PC-3 (cell line): ENCODE data around the gene ASB13. TPM values are rescaled to one million over a fixed set of nuclear protein-coding genes. Genes with fewer than 3 reads are reported as not detected.

ENCODE experiments used
- ATAC-seq: fragments of 200-7000 bp; cut with Tn5 transposase; 2 replicates; pipeline ENCODE4 v1.9.1; 2020; ENCODE audit warnings: mild to moderate bottlenecking, moderate library complexity
- BruUV-seq: library from RNA; stranded (reverse); fragments of 400-500 nt; replicated peaks from 2 replicates; lab custom pipeline; 2021; lab: Mats Ljungman, UMichigan
- CTCF ChIA-PET: fragments of 300-600 bp; sonication (Branson Sonifier 250); formaldehyde crosslinking; loops from one replicate; lab custom pipeline; 2022; ENCODE audit warnings: antibody characterized with exemption; lab: Charles Lee
- POLR2A ChIA-PET: fragments of 300-600 bp; sonication (Branson Sonifier 250); formaldehyde crosslinking; loops from one replicate; lab custom pipeline; 2022; ENCODE audit warnings: antibody characterized with exemption; ENCODE audit not compliant: unreplicated experiment; lab: Charles Lee
- DNase-seq: peaks from one replicate; pipeline ENCODE4 v3.0.0-alpha.2; 2015
- H2AFZ ChIP-seq: fragments of 300-600 bp; sonication (generic); 2 replicates; pipeline ENCODE4 v1.6.0; 2016; ENCODE audit warnings: antibody characterized with exemption, low read length
- H3F3A ChIP-seq: fragments of 300-600 bp; sonication (generic); one replicate; pipeline ENCODE4 v1.6.0; 2017; ENCODE audit warnings: antibody characterized with exemption, low read length, control low read depth, mild to moderate bottlenecking; ENCODE audit not compliant: unreplicated experiment
- H3K27ac ChIP-seq: fragments of 300-600 bp; sonication (generic); 2 replicates; pipeline ENCODE4 v1.5.1; 2016; ENCODE audit warnings: mild to moderate bottlenecking, low read length
- H3K27me3 ChIP-seq: fragments of 300-600 bp; sonication (generic); 2 replicates; pipeline ENCODE4 v1.6.1; 2016; ENCODE audit warnings: low read length, mixed read lengths
- H3K36me3 ChIP-seq: fragments of 300-600 bp; sonication (generic); 2 replicates; pipeline ENCODE4 v1.6.1; 2016; ENCODE audit warnings: low read depth, mixed run types, low read length, mixed read lengths
- H3K4me1 ChIP-seq: fragments of 300-600 bp; sonication (generic); 2 replicates; pipeline ENCODE4 v1.5.1; 2016; ENCODE audit warnings: low read length; ENCODE audit not compliant: insufficient read depth
- H3K4me2 ChIP-seq: fragments of 300-600 bp; sonication (generic); 2 replicates; pipeline ENCODE4 v1.6.0; 2016; ENCODE audit warnings: low read length
- H3K4me3 ChIP-seq: fragments of 300-600 bp; sonication (generic); 2 replicates; pipeline ENCODE4 v1.5.1; 2016; ENCODE audit warnings: mild to moderate bottlenecking, low read length, mixed read lengths
- H3K79me2 ChIP-seq: fragments of 300-600 bp; sonication (generic); 2 replicates; pipeline ENCODE4 v1.6.1; 2017; ENCODE audit warnings: low read length, mixed read lengths
- H3K9ac ChIP-seq: fragments of 300-600 bp; sonication (generic); 2 replicates; pipeline ENCODE4 v1.6.0; 2016; ENCODE audit warnings: mild to moderate bottlenecking, low read length
- H3K9me2 ChIP-seq: fragments of 300-600 bp; sonication (generic); replicated peaks from 2 replicates; pipeline ENCODE4 v1.6.1; 2016; ENCODE audit warnings: mixed run types, low read length, mixed read lengths
- H3K9me3 ChIP-seq: fragments of 300-600 bp; sonication (generic); 2 replicates; pipeline ENCODE4 v1.6.1; 2016; ENCODE audit warnings: low read length, mixed read lengths
- H4K20me1 ChIP-seq: fragments of 300-600 bp; sonication (generic); 2 replicates; pipeline ENCODE4 v1.6.1; 2016; ENCODE audit warnings: low read length, mixed read lengths
- EZH2 ChIP-seq: fragments of 300-600 bp; sonication (generic); IDR thresholded peaks from one replicate; pipeline ENCODE4 v1.6.1; 2017; ENCODE audit warnings: antibody characterized with exemption, mild to moderate bottlenecking, low read length; ENCODE audit not compliant: unreplicated experiment
- EZH2phosphoT487 ChIP-seq: fragments of 300-600 bp; sonication (generic); IDR thresholded peaks from 2 replicates; pipeline ENCODE4 v1.6.1; 2018; ENCODE audit warnings: mild to moderate bottlenecking, antibody characterized with exemption, low read length, borderline replicate concordance
- intact Hi-C: fragments of 100-400 bp; cut with micrococcal nuclease; formaldehyde crosslinking; loops from 2 replicates; pipeline ENCODE4 v1.9.0; 2023
- total RNA-seq: library from RNA; depleted of rRNA; stranded (reverse); fragments of >200 nt; gene quantifications from 2 replicates; pipeline ENCODE4 v1.2.3, GENCODE V29; 2014
- TF ChIP-seq, protein P1 (sequence below): fragments of 300-600 bp; sonication (generic); conservative IDR thresholded peaks from 2 replicates; pipeline ENCODE4 v1.5.1; 2017; ENCODE audit warnings: antibody characterized with exemption, low read depth, mild to moderate bottlenecking, low read length

The ASB13 gene
- total RNA-seq, 1 experiment from 2014 or later = 6.6 TPM

DNA sequence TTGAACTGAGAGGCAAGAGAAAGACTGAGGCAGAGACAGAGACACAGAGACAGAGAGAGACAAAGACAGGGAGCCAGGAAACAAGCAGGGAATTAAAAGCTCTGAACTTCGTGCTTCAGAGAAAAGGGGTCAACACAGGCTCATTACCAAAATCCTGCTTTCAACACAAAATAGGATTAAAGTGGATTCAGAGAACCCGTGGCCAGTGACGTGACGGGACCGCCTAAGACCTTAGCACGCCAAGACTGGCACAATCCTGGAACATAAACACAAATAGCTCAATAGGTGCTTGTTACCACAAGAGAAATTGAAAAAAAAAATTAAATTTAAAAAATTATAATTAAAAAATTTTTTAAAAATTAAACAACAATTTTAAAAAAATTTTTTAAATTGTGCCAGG lies 21.5 kb downstream of the ASB13 start:
- POLR2A ChIA-PET = no interaction called here
- no TSS peak for BruUV-seq

DNA sequence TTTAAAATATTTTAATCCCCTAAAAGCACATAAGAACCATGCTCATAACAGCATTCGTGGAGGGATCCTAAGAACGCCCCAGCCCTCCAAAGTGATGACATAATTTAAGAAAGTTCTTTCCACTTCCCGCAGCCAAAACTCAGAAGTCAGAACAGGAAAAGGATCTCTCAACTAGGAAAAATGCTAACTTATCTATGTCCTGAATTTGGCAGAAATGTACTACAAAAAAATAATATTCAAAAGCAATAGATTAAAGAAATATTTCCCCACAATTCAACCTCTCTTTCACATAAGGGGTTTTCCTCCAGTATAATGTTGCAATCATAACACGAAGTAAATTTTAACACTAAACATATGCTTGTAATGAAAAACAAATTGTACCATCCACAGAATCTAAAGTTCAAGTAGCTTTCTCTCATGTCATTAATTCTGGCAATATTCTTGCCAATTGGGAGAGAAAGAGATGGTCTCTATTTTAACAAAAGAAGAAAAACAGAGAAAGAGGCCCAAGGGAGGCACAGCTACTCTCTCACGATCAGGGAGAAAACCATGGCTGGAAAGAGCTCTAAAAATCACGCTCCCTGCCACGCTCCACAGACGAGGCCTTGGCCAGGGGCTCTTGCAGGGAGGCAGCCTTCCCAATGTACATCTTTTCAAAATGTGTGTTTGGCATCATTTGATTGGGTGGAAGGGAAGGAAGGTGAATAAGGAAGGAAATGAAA lies 22.9 kb downstream of the ASB13 start:
- CTCF ChIA-PET = no interaction called here
- H3K4me1 ChIP-seq = no peaks in the 10 kb centered on the region
- DNase-seq (no peak), ATAC-seq (no peak)
- no peak for TF ChIP-seq EZH2
- TF ChIP-seq EZH2phosphoT487 = no peak
- TF ChIP-seq, protein P1, sequence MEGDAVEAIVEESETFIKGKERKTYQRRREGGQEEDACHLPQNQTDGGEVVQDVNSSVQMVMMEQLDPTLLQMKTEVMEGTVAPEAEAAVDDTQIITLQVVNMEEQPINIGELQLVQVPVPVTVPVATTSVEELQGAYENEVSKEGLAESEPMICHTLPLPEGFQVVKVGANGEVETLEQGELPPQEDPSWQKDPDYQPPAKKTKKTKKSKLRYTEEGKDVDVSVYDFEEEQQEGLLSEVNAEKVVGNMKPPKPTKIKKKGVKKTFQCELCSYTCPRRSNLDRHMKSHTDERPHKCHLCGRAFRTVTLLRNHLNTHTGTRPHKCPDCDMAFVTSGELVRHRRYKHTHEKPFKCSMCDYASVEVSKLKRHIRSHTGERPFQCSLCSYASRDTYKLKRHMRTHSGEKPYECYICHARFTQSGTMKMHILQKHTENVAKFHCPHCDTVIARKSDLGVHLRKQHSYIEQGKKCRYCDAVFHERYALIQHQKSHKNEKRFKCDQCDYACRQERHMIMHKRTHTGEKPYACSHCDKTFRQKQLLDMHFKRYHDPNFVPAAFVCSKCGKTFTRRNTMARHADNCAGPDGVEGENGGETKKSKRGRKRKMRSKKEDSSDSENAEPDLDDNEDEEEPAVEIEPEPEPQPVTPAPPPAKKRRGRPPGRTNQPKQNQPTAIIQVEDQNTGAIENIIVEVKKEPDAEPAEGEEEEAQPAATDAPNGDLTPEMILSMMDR = no peak
- H3K9ac ChIP-seq = no peak overlapping the region
- no peaks in the 10 kb centered on the region for H3F3A ChIP-seq
- H3K9me2 ChIP-seq = no peaks in the 10 kb centered on the region
- H3K36me3 ChIP-seq = no peaks in the 10 kb centered on the region
- no TSS peak for BruUV-seq
- H2AFZ ChIP-seq = no peak overlapping the region
- H3K4me2 ChIP-seq = no peak overlapping the region
- H3K27ac ChIP-seq = no peak overlapping the region
- no peaks in the 10 kb centered on the region for H3K27me3 ChIP-seq
- no peaks in the 10 kb centered on the region for H4K20me1 ChIP-seq
- H3K79me2 ChIP-seq = no peaks in the 10 kb centered on the region
- H3K4me3 ChIP-seq = no peak overlapping the region
- H3K9me3 ChIP-seq = no peaks in the 10 kb centered on the region
- POLR2A ChIA-PET = no interaction called here
- intact Hi-C loops = no loop called here

More for the DNA sequence above, 21.5 kb downstream of the ASB13 start:
- H3K4me3 ChIP-seq = no peak overlapping the region
- H3F3A ChIP-seq = no peaks in the 10 kb centered on the region
- CTCF ChIA-PET = no interaction called here
- ATAC-seq = no peak
- H3K4me2 ChIP-seq = no peak overlapping the region
- no peaks in the 10 kb centered on the region for H3K9me3 ChIP-seq
- H4K20me1 ChIP-seq = no peaks in the 10 kb centered on the region
- H3K9me2 ChIP-seq = no peaks in the 10 kb centered on the region
- H3K4me1 ChIP-seq = no peaks in the 10 kb centered on the region
- H3K79me2 ChIP-seq = no peaks in the 10 kb centered on the region
- intact Hi-C loops = no loop called here
- H3K27ac ChIP-seq = no peak overlapping the region
- no peaks in the 10 kb centered on the region for H3K27me3 ChIP-seq
- no peak for DNase-seq
- H2AFZ ChIP-seq = no peak overlapping the region
- TF ChIP-seq EZH2phosphoT487 (no peak), EZH2 (no peak)
- no peak overlapping the region for H3K9ac ChIP-seq
- no peaks in the 10 kb centered on the region for H3K36me3 ChIP-seq

GRCh38 chr10:5641501-5641900 lies 24.9 kb downstream of the ASB13 start:
- ChIA-PET CTCF (no interaction called here), POLR2A (no interaction called here)
- TF ChIP-seq EZH2phosphoT487 (no peak), EZH2 (no peak)
- TF ChIP-seq, protein P1 = no peak
- ATAC-seq = no peak
- no peaks in the 10 kb centered on the region for H3K9me3 ChIP-seq
- H3K36me3 ChIP-seq = no peaks in the 10 kb centered on the region
- no peak for DNase-seq
- BruUV-seq = no TSS peak
- no peaks in the 10 kb centered on the region for H3K4me1 ChIP-seq
- no peaks in the 10 kb centered on the region for H4K20me1 ChIP-seq
- H3K4me3 ChIP-seq = no peak overlapping the region
- H3K27ac ChIP-seq = no peak overlapping the region
- no peaks in the 10 kb centered on the region for H3F3A ChIP-seq
- no peak overlapping the region for H3K9ac ChIP-seq
- H3K9me2 ChIP-seq = no peaks in the 10 kb centered on the region
- no peaks in the 10 kb centered on the region for H3K79me2 ChIP-seq
- intact Hi-C loops = no loop called here
- no peak overlapping the region for H2AFZ ChIP-seq
- H3K4me2 ChIP-seq = no peak overlapping the region
- H3K27me3 ChIP-seq = no peaks in the 10 kb centered on the region
